K562 (cell line): ENCODE measurements around the gene GPR75. TPM values are rescaled to one million over a fixed set of nuclear protein-coding genes. Genes with fewer than 3 reads are reported as not detected.
"Not testable (repeated sequence)": the region's sequence is repeated elsewhere in the genome, so short reads cannot be mapped to it uniquely, and the experiment has no call there.

Experiments
- ATAC-seq: fragments of 200-7000 bp; cut with Tn5 transposase; 3 replicates; pipeline ENCODE4 v1.9.1; 2020; ENCODE audit warnings: moderate library complexity
- BruUV-seq: library from RNA; stranded (reverse); fragments of 400-500 nt; replicated peaks from 2 replicates; lab custom pipeline; 2021; lab: Mats Ljungman, UMichigan
- CTCF ChIA-PET: fragments of 300-600 bp; formaldehyde crosslinking; extraction: SDS; loops from one replicate; lab custom pipeline; 2021; ENCODE audit warnings: low intra/inter-chr PET ratio; lab: Yijun Ruan, JAX
- POLR2A ChIA-PET: fragments of 300-600, 350-650 bp; sonication (Branson Sonifier 250); formaldehyde crosslinking; extraction: SDS; loops from one replicate; lab custom pipeline; 2021; ENCODE audit warnings: antibody characterized with exemption, inconsistent platforms; lab: Yijun Ruan, JAX
- DNase-seq, 4 experiments: peaks; one replicate each; pipeline versions ENCODE4 v3.0.0 to v3.0.0-alpha.2; 2011 to 2018; ENCODE audit warnings: low spot score in 3 of 4, mixed read lengths in 3 of 4; ENCODE audit errors: extremely low read depth in 1 of 4
- FAIRE-seq: peaks from 2 replicates; lab custom pipeline; 2011; peaks lifted over from hg19 to GRCh38; lab: Jason Lieb, UNC
- H2AFZ ChIP-seq: 2 replicates; pipeline ENCODE4 v1.6.0; 2011; ENCODE audit warnings: low read depth, low read length, control low read depth, inconsistent platforms
- H3K27ac ChIP-seq: fragments of 200-600 bp; 3 replicates; pipeline ENCODE4 v1.8.0; 2011; ENCODE audit warnings: low read depth, mild to moderate bottlenecking, control low read depth, inconsistent platforms, low read length, moderate library complexity, mixed read lengths; ENCODE audit errors: extremely low read depth
- H3K27me3 ChIP-seq, 2 experiments: fragments of 300-600 bp in 1 of 2; 2 replicates in 1 of 2; 3 replicates in 1 of 2; pipeline versions ENCODE4 v1.6.0 to v1.8.0; 2011; ENCODE audit warnings: inconsistent platforms in 2 of 2, low read length in 2 of 2, mild to moderate bottlenecking in 1 of 2, mixed read lengths in 1 of 2, moderate library complexity in 1 of 2; ENCODE audit not compliant: control insufficient read depth in 2 of 2, insufficient read depth in 2 of 2
- H3K36me3 ChIP-seq: fragments of 300-600 bp; 3 replicates; pipeline ENCODE4 v1.8.0; 2011; ENCODE audit warnings: mild to moderate bottlenecking, low read length, inconsistent platforms; ENCODE audit not compliant: control insufficient read depth, insufficient read depth
- H3K4me1 ChIP-seq, 2 experiments: fragments of 200-600 bp in 1 of 2; replicated peaks in 1 of 2; 2 replicates in 1 of 2; 3 replicates in 1 of 2; pipeline versions ENCODE4 v1.5.1 to v1.8.0; 2011; ENCODE audit warnings: inconsistent platforms in 2 of 2, low read length in 2 of 2, mild to moderate bottlenecking in 1 of 2, mixed read lengths in 1 of 2, moderate library complexity in 1 of 2; ENCODE audit not compliant: control insufficient read depth in 2 of 2, insufficient read depth in 2 of 2
- H3K4me2 ChIP-seq: 2 replicates; pipeline ENCODE4 v1.6.1; 2011; ENCODE audit warnings: low read length, control low read depth, inconsistent platforms, mixed read lengths; ENCODE audit not compliant: insufficient read depth
- H3K4me3 ChIP-seq: fragments of 200-600 bp; sonication (generic), shearing (Covaris generic); 2 replicates; pipeline ENCODE4 v1.5.1; 2016; ENCODE audit warnings: control low read depth, inconsistent platforms
- H3K79me2 ChIP-seq: fragments of 200-600 bp; 3 replicates; pipeline ENCODE4 v1.8.0; 2011; ENCODE audit warnings: low read length, inconsistent platforms; ENCODE audit not compliant: control insufficient read depth, insufficient read depth
- H3K9ac ChIP-seq, 2 experiments: 2 replicates each; pipeline versions ENCODE4 v1.6.0 to v1.6.1; 2011; ENCODE audit warnings: low read depth in 2 of 2, low read length in 2 of 2, control low read depth in 1 of 2, inconsistent platforms in 1 of 2, mild to moderate bottlenecking in 1 of 2, mixed read lengths in 1 of 2; ENCODE audit not compliant: insufficient read depth in 1 of 2
- H3K9me1 ChIP-seq: one replicate; pipeline ENCODE4 v1.6.0; 2011; ENCODE audit warnings: inconsistent platforms, mild to moderate bottlenecking, low read length, moderate library complexity; ENCODE audit not compliant: control insufficient read depth, insufficient read depth
- H3K9me3 ChIP-seq: replicated peaks from 2 replicates; pipeline ENCODE4 v1.5.1; 2011; ENCODE audit warnings: low read depth, low read length, inconsistent platforms; ENCODE audit not compliant: control insufficient read depth, insufficient read depth
- H4K20me1 ChIP-seq: replicated peaks from 2 replicates; pipeline ENCODE4 v1.6.1; 2011; ENCODE audit warnings: low read length, inconsistent platforms, mixed read lengths; ENCODE audit not compliant: control insufficient read depth, insufficient read depth
- GABPA ChIP-seq: fragments of 200-800 bp; sonication (Bioruptor generic); conservative IDR thresholded peaks from 2 replicates; pipeline ENCODE4 v1.6.1; 2016; ENCODE audit warnings: low read depth, missing genetic modification characterization, missing compliant biosample characterization
- HMGN3 ChIP-seq: IDR thresholded peaks from 2 replicates; pipeline ENCODE4 v1.6.1; 2011; ENCODE audit warnings: borderline replicate concordance, low read depth, mild to moderate bottlenecking, mixed read lengths, low read length; ENCODE audit not compliant: insufficient read length; ENCODE audit errors: extremely low read depth
- HNRNPK ChIP-seq: fragments of 200-400 bp; formaldehyde crosslinking; IDR thresholded peaks from one replicate; pipeline ENCODE4 v1.6.1; 2018; ENCODE audit warnings: mild to moderate bottlenecking, low read depth, low read length; ENCODE audit not compliant: poor library complexity, severe bottlenecking
- PCBP2 ChIP-seq: fragments of 200-400 bp; formaldehyde crosslinking; IDR thresholded peaks from 2 replicates; pipeline ENCODE4 v1.6.1; 2018; ENCODE audit warnings: low read length, low read depth, mild to moderate bottlenecking, moderate library complexity; ENCODE audit not compliant: poor library complexity, severe bottlenecking
- SMAD2 ChIP-seq: fragments of 150-350 bp; IDR thresholded peaks from 2 replicates; pipeline ENCODE4 v1.6.1; 2014; ENCODE audit warnings: low read depth, mild to moderate bottlenecking, low read length
- WGBS: fragments of 100-300 bp; shearing (Covaris generic); methylation state at CpG from one replicate; pipeline ENCODE4 v1.1.6; 2016; ENCODE audit warnings: low coverage, mixed read lengths; ENCODE audit not compliant: insufficient coverage; ENCODE audit errors: missing lambda C conversion rate; 5-methylcytosine and 5-hydroxymethylcytosine counted together
- in situ Hi-C: fragments of 300-500 bp; cut with MboI; formaldehyde crosslinking; loops from 4 replicates; pipeline ENCODE4 v1.15.0; 2018; ENCODE audit warnings: inconsistent platforms, mixed read lengths
- intact Hi-C: fragments of 100-400 bp; cut with micrococcal nuclease; formaldehyde crosslinking; loops from 2 replicates; pipeline ENCODE4 v1.14.2; 2022
- polyA plus RNA-seq, 8 experiments: library from polyadenylated mRNA; depleted of rRNA in 4 of 8; stranded (reverse) in 5 of 8; unstranded in 3 of 8; fragments of >200 nt; fragmentation: Nextera tagmentation in 2 of 8; fragmentation: Illumina TruSeq in 1 of 8; extraction: Ambion mirVana in 2 of 8; extraction: Trizol in 1 of 8; gene quantifications; 2 replicates each; pipeline versions ENCODE4 v1.2.1 to v1.2.3, GENCODE V29; 2011 to 2014; ENCODE audit warnings: inconsistent platforms in 1 of 8, missing spikeins in 1 of 8
- total RNA-seq, 7 experiments: library from RNA; depleted of rRNA in 6 of 7; stranded (reverse); fragments of >200 nt in 6 of 7; fragmentation: Illumina TruSeq in 2 of 7; extraction: Trizol in 2 of 7; gene quantifications; 2 replicates each; pipeline versions ENCODE4 v1.2.1 to v1.2.3, GENCODE V29; 2011 to 2021; ENCODE audit warnings: low replicate concordance in 1 of 7
- TF ChIP-seq, protein P1 (sequence below), 2 experiments: fragments of 200-800 bp in 1 of 2; sonication (Bioruptor generic) in 1 of 2; sonication (generic) in 1 of 2; formaldehyde crosslinking in 1 of 2; IDR thresholded peaks in 1 of 2; conservative IDR thresholded peaks in 1 of 2; 2 replicates each; pipeline versions ENCODE4 v1.5.0 to v1.6.1; 2016 to 2020; ENCODE audit warnings: missing compliant biosample characterization in 1 of 2, missing genetic modification characterization in 1 of 2, missing genetic modification reagents in 1 of 2
- TF ChIP-seq, protein P2 (sequence below): fragments of 250-450 bp; sonication (Bioruptor Pico); IDR thresholded peaks from 2 replicates; pipeline ENCODE4 v1.4.0; 2020

Gene GPR75
- total and polyA plus RNA-seq, 9 of the 15 experiments (the other 6 are each of a cell fraction or from before 2014, with no cell fraction given): 0.10 to 3.9 (median 2.3) TPM

DNA sequence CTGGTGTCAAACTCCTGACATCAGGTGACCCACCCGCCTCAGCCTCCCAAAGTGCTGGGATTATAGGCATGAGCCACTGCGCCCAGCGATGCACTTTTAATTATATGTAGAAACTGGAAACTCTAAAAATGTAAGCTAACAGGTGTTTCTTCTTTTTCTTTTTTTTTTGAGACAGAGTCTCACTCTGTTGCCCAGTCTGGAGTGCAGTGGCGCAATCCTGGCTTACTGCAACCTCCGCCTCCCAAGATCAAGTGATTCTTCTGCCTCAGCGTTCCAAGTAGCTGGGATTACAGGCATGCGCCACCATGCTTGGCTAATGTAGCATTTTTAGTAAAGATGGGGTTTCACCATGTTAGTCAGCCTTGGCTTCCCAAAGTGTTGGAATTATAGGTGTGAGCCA is 18.1 kb downstream of the GPR75 start:
- intact Hi-C loops, H4K20me1 ChIP-seq, H3K27me3 ChIP-seq, POLR2A ChIA-PET, H3K4me2 ChIP-seq, BruUV-seq, H3K27ac ChIP-seq, DNase-seq, ATAC-seq, H3K79me2 ChIP-seq, H3K4me3 ChIP-seq, H3K36me3 ChIP-seq, CTCF ChIA-PET, H3K9me1 ChIP-seq, FAIRE-seq, H3K9ac ChIP-seq, in situ Hi-C loops, H3K4me1 ChIP-seq, H3K9me3 ChIP-seq, H2AFZ ChIP-seq: not testable (repeated sequence)
- 74% methylated on average over 7 of the region's 7 CpGs for WGBS

DNA sequence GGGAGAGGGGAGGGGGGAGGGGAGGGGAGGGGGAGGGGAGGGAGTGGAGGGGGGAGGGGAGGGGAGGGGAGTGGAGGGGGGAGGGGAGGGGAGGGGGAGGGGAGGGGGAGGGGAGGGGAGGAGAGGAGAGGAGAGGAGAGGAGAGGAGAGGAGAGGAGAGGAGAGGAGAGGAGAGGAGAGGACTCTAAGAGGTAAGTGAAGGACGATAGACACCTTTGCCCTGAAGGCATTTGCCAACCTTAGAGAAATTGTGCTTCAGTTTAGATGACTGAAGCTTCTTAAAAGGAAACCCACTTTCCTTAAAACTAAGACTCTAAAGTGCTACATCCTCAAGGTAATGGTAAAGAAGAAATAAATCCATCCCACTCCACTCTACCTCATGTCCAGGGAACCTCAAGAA is 19.2 kb downstream of the GPR75 start:
- ChIA-PET CTCF (no interaction called here), POLR2A (no interaction called here)
- Histone ChIP-seq H3K4me1 (no peaks in the 10 kb centered on the region; a peak in 2 of 5 replicates), H3K27me3 (no peaks in the 10 kb centered on the region), H3K9me3 (no peaks in the 10 kb centered on the region), H3K4me3 (no peak overlapping the region), H3K9ac (no peak overlapping the region), H3K36me3 (no peaks in the 10 kb centered on the region), H4K20me1 (no peaks in the 10 kb centered on the region), H3K9me1 (no peaks in the 10 kb centered on the region), H2AFZ (no peak overlapping the region), H3K79me2 (no peaks in the 10 kb centered on the region), H3K27ac (no peak overlapping the region), H3K4me2 (no peak overlapping the region)
- no peak for ATAC-seq
- FAIRE-seq: no peak
- no peak for DNase-seq
- WGBS: no CpG with 5 or more reads among the region's 1 CpG
- BruUV-seq: no TSS peak
- intact Hi-C loops (no loop called here), in situ Hi-C loops (no loop called here)
- TF ChIP-seq HMGN3 (no peak), GABPA (no peak), SMAD2 (no peak), HNRNPK (peak; percentile 56), PCBP2 (peak; percentile 88)
- TF ChIP-seq, protein P1, sequence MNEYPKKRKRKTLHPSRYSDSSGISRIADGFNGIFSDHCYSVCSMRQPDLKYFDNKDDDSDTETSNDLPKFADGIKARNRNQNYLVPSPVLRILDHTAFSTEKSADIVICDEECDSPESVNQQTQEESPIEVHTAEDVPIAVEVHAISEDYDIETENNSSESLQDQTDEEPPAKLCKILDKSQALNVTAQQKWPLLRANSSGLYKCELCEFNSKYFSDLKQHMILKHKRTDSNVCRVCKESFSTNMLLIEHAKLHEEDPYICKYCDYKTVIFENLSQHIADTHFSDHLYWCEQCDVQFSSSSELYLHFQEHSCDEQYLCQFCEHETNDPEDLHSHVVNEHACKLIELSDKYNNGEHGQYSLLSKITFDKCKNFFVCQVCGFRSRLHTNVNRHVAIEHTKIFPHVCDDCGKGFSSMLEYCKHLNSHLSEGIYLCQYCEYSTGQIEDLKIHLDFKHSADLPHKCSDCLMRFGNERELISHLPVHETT (CRISPR knock-in tag; conservative IDR thresholded peaks at IDR 0.05 in 1 of 2, IDR thresholded peaks at IDR 0.05 in 1 of 2): no peak
- TF ChIP-seq, protein P2, sequence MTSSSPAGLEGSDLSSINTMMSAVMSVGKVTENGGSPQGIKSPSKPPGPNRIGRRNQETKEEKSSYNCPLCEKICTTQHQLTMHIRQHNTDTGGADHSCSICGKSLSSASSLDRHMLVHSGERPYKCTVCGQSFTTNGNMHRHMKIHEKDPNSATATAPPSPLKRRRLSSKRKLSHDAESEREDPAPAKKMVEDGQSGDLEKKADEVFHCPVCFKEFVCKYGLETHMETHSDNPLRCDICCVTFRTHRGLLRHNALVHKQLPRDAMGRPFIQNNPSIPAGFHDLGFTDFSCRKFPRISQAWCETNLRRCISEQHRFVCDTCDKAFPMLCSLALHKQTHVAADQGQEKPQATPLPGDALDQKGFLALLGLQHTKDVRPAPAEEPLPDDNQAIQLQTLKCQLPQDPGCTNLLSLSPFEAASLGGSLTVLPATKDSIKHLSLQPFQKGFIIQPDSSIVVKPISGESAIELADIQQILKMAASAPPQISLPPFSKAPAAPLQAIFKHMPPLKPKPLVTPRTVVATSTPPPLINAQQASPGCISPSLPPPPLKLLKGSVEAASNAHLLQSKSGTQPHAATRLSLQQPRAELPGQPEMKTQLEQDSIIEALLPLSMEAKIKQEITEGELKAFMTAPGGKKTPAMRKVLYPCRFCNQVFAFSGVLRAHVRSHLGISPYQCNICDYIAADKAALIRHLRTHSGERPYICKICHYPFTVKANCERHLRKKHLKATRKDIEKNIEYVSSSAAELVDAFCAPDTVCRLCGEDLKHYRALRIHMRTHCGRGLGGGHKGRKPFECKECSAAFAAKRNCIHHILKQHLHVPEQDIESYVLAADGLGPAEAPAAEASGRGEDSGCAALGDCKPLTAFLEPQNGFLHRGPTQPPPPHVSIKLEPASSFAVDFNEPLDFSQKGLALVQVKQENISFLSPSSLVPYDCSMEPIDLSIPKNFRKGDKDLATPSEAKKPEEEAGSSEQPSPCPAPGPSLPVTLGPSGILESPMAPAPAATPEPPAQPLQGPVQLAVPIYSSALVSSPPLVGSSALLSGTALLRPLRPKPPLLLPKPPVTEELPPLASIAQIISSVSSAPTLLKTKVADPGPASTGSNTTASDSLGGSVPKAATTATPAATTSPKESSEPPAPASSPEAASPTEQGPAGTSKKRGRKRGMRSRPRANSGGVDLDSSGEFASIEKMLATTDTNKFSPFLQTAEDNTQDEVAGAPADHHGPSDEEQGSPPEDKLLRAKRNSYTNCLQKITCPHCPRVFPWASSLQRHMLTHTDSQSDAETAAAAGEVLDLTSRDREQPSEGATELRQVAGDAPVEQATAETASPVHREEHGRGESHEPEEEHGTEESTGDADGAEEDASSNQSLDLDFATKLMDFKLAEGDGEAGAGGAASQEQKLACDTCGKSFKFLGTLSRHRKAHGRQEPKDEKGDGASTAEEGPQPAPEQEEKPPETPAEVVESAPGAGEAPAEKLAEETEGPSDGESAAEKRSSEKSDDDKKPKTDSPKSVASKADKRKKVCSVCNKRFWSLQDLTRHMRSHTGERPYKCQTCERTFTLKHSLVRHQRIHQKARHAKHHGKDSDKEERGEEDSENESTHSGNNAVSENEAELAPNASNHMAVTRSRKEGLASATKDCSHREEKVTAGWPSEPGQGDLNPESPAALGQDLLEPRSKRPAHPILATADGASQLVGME: no peak
